ENCODE data around the gene TFEB.

TFEB gene

GRCh38 chr6:41648070-41648585 is 87.3 kb downstream of the TFEB start:
- DNase-seq = no peak

GRCh38 chr6:41647061-41647511 is 88.3 kb downstream of the TFEB start:
- no peak for DNase-seq

GRCh38 chr6:41646026-41646795 is 89.2 kb downstream of the TFEB start:
- no peak for DNase-seq

GRCh38 chr6:41645007-41645618 is 90.3 kb downstream of the TFEB start:
- DNase-seq = no peak

- no peak for DNase-seq
Measured at GRCh38 chr6:41644297-41644879, 91.0 kb downstream of the TFEB start.

- DNase-seq = no peak
Measured at GRCh38 chr6:41643899-41644269, 91.5 kb downstream of the TFEB start.

GRCh38 chr6:41642960-41643898 is 92.2 kb downstream of the TFEB start:
- no peak for DNase-seq

GRCh38 chr6:41642090-41642959 is 93.1 kb downstream of the TFEB start:
- DNase-seq = no peak

- DNase-seq = no peak
Measured at GRCh38 chr6:41641352-41641925, 94.0 kb downstream of the TFEB start.

- DNase-seq = no peak
Measured at GRCh38 chr6:41640426-41640825, 95.0 kb downstream of the TFEB start.

- DNase-seq = no peak
Measured at GRCh38 chr6:41639809-41640371, 95.5 kb downstream of the TFEB start.

- DNase-seq = no peak
Measured at GRCh38 chr6:41638935-41639808, 96.2 kb downstream of the TFEB start.

GRCh38 chr6:41638002-41638934 is 97.1 kb downstream of the TFEB start, which contains the start of gene MDFI:
Gene MDFI (plus strand): TSS chr6:41638468. CDS start chr6:41638750, 282 bp downstream.
- DNase-seq = no peak

- no peak for DNase-seq
Measured at GRCh38 chr6:41637194-41638001, 98.0 kb downstream of the TFEB start.

GRCh38 chr6:41636833-41637193 is 98.6 kb downstream of the TFEB start:
- DNase-seq = no peak

GRCh38 chr6:41635365-41635764 is 100.0 kb downstream of the TFEB start:
- DNase-seq = no peak

- DNase-seq = no peak
Measured at GRCh38 chr6:41634657-41635056, 100.8 kb downstream of the TFEB start.

All from stimulated activated CD4-positive, alpha-beta T cell treated with anti-CD3 and anti-CD28 coated beads, Interleukin-4, amount 100 ng/mL, for 1 hour (primary cell).